ENCODE data around the gene CYBA. TPM values are rescaled to one million over a fixed set of nuclear protein-coding genes. Genes with fewer than 3 reads are reported as not detected.

The CYBA gene
- total and polyA plus RNA-seq, 2 of the 13 experiments (the other 11 are each of a cell fraction or from before 2014, with no cell fraction given): 196 to 250 TPM

GRCh38 chr16:88649924-88650748, 717 bp downstream of the CYBA start (continued):
- peak; percentile 72 for TF ChIP-seq HNF1B (CRISPR knock-in tag; IDR thresholded peaks at IDR 0.05)
- no peak for TF ChIP-seq ZNF746 (CRISPR knock-in tag; IDR thresholded peaks at IDR 0.05)
- TF ChIP-seq ZNF749 (CRISPR knock-in tag; IDR thresholded peaks at IDR 0.05; ENCODE audit: borderline replicate concordance): no peak
- TF ChIP-seq TARDBP (CRISPR knock-in tag; IDR thresholded peaks at IDR 0.05): no peak
- no peak for TF ChIP-seq ZFP36L2 (CRISPR knock-in tag; IDR thresholded peaks at IDR 0.05)
- 0 out of 2 replicates have a peak, but pooled peaks have one; percentile 2 for TF ChIP-seq BCL3 (CRISPR knock-in tag; IDR thresholded peaks at IDR 0.05)
- TF ChIP-seq ZNF773 (CRISPR knock-in tag; IDR thresholded peaks at IDR 0.05; ENCODE audit: borderline replicate concordance): no peak
- no peak for TF ChIP-seq ZNF10 (CRISPR knock-in tag; IDR thresholded peaks at IDR 0.05; ENCODE audit: borderline replicate concordance, low read depth)
- no peak for TF ChIP-seq TCF7L2 (IDR thresholded peaks at IDR 0.05; ENCODE audit: low read depth, low read length)
- TF ChIP-seq TERF1 (CRISPR knock-in tag; IDR thresholded peaks at IDR 0.05): peak; percentile 34; the same call in 1 of the 2 replicates
- no peak for TF ChIP-seq NFE2L1 (CRISPR knock-in tag; IDR thresholded peaks at IDR 0.05; ENCODE audit: borderline replicate concordance)
- no peak; the same call in 1 of the 2 replicates for TF ChIP-seq ZNF616 (CRISPR knock-in tag; IDR thresholded peaks at IDR 0.05; ENCODE audit: low read depth)
- TF ChIP-seq ZNF235 (CRISPR knock-in tag; IDR thresholded peaks at IDR 0.05; ENCODE audit: borderline replicate concordance): peak; percentile 28; the same call in 1 of the 2 replicates
- TF ChIP-seq SMAD1 (CRISPR knock-in tag; IDR thresholded peaks at IDR 0.05; ENCODE audit: borderline replicate concordance, low read depth): no peak; the same call in 1 of the 2 replicates
- TF ChIP-seq ZGPAT (CRISPR knock-in tag; IDR thresholded peaks at IDR 0.05): no peak
- TF ChIP-seq AHR (CRISPR knock-in tag; IDR thresholded peaks at IDR 0.05): no peak
- TF ChIP-seq SOX13 (IDR thresholded peaks at IDR 0.05): no peak
- peak in 1 of 2 experiments; percentile 38; a peak in 1 of 4 replicates for TF ChIP-seq SOX13 (CRISPR knock-in tag; conservative IDR thresholded peaks at IDR 0.05 in 1 of 2, IDR thresholded peaks at IDR 0.05 in 1 of 2)
- TF ChIP-seq ZNF766 (CRISPR knock-in tag; IDR thresholded peaks at IDR 0.05; ENCODE audit: borderline replicate concordance): 0 out of 2 replicates have a peak, but pooled peaks have one; percentile 29
- peak; percentile 7 for TF ChIP-seq SRSF1 (optimal IDR thresholded peaks at IDR 0.05; ENCODE audit: low read depth, low read length)
- TF ChIP-seq GPBP1L1 (CRISPR knock-in tag; IDR thresholded peaks at IDR 0.05): no peak
- no peak for TF ChIP-seq ZEB1 (IDR thresholded peaks at IDR 0.05; ENCODE audit: insufficient replicate concordance, low read depth)
